ENCODE results near the gene POLD4.

Gene POLD4

GRCh38 chr11:67400251-67400941 lies 47.0 kb upstream of the POLD4 start:
- Histone ChIP-seq H3K4me3 (IDR thresholded peaks at IDR 0.05; ENCODE audit: insufficient read depth, low read depth, low read length) (no peak overlapping the region), H3K9ac (peak overlapping the region; percentile 67; the same call in 1 of the 2 replicates), H3K27me3 (ENCODE audit: insufficient read depth, low read depth) (no peaks in the 10 kb centered on the region), H3K27ac (no peak overlapping the region; the same call in 1 of the 2 replicates), H2AFZ (ENCODE audit: low read depth) (no peak overlapping the region), H3K36me3 (ENCODE audit: insufficient read depth) (no peaks in the 10 kb centered on the region), H3K4me2 (peak overlapping the region; percentile 82; the same call in 1 of the 2 replicates), H4K20me1 (ENCODE audit: insufficient read depth) (no peaks in the 10 kb centered on the region), H3K79me2 (ENCODE audit: insufficient read depth, low read depth) (peaks cover 13% of the 10 kb centered on the region), H3K4me1 (ENCODE audit: low read depth, poor library complexity, severe bottlenecking) (peaks cover 7% of the 10 kb centered on the region)
- no peak for TF ChIP-seq CTCF (conservative IDR thresholded peaks at IDR 0.05; ENCODE audit: low read depth, low read length)

GRCh38 chr11:67398661-67399563 lies 45.6 kb upstream of the POLD4 start:
- H3K4me2 ChIP-seq, result no peak overlapping the region
- H3K4me1 ChIP-seq (ENCODE audit: low read depth, poor library complexity, severe bottlenecking), result peaks cover 7% of the 10 kb centered on the region
- no peak for TF ChIP-seq CTCF (conservative IDR thresholded peaks at IDR 0.05; ENCODE audit: low read depth, low read length)
- H3K79me2 ChIP-seq (ENCODE audit: insufficient read depth, low read depth), result peaks cover 13% of the 10 kb centered on the region
- H2AFZ ChIP-seq (ENCODE audit: low read depth), result no peak overlapping the region
- no peaks in the 10 kb centered on the region for H3K27me3 ChIP-seq (ENCODE audit: insufficient read depth, low read depth)
- H3K36me3 ChIP-seq (ENCODE audit: insufficient read depth), result no peaks in the 10 kb centered on the region
- no peak overlapping the region for H3K27ac ChIP-seq
- H3K4me3 ChIP-seq (IDR thresholded peaks at IDR 0.05; ENCODE audit: insufficient read depth, low read depth, low read length), result no peak overlapping the region
- no peak overlapping the region for H3K9ac ChIP-seq
- no peaks in the 10 kb centered on the region for H4K20me1 ChIP-seq (ENCODE audit: insufficient read depth)

- no peaks in the 10 kb centered on the region for H3K36me3 ChIP-seq (ENCODE audit: insufficient read depth)
- H3K4me1 ChIP-seq (ENCODE audit: low read depth, poor library complexity, severe bottlenecking), result peaks cover 7% of the 10 kb centered on the region
- no peak overlapping the region for H3K27ac ChIP-seq
- no peak overlapping the region for H3K4me2 ChIP-seq
- H3K79me2 ChIP-seq (ENCODE audit: insufficient read depth, low read depth), result peaks cover 13% of the 10 kb centered on the region
- H3K9ac ChIP-seq, result no peak overlapping the region
- no peaks in the 10 kb centered on the region for H4K20me1 ChIP-seq (ENCODE audit: insufficient read depth)
- H2AFZ ChIP-seq (ENCODE audit: low read depth), result no peak overlapping the region
- TF ChIP-seq CTCF (conservative IDR thresholded peaks at IDR 0.05; ENCODE audit: low read depth, low read length), result no peak
- H3K4me3 ChIP-seq (IDR thresholded peaks at IDR 0.05; ENCODE audit: insufficient read depth, low read depth, low read length), result no peak overlapping the region
- no peaks in the 10 kb centered on the region for H3K27me3 ChIP-seq (ENCODE audit: insufficient read depth, low read depth)
Measured at GRCh38 chr11:67397986-67398660, 44.8 kb upstream of the POLD4 start.

GRCh38 chr11:67397536-67397935 lies 44.2 kb upstream of the POLD4 start:
- Histone ChIP-seq H3K36me3 (ENCODE audit: insufficient read depth) (no peaks in the 10 kb centered on the region), H3K27ac (no peak overlapping the region), H3K4me3 (IDR thresholded peaks at IDR 0.05; ENCODE audit: insufficient read depth, low read depth, low read length) (no peak overlapping the region), H3K9ac (no peak overlapping the region), H4K20me1 (ENCODE audit: insufficient read depth) (no peaks in the 10 kb centered on the region), H3K27me3 (ENCODE audit: insufficient read depth, low read depth) (no peaks in the 10 kb centered on the region), H3K79me2 (ENCODE audit: insufficient read depth, low read depth) (peaks cover 16% of the 10 kb centered on the region), H3K4me2 (no peak overlapping the region), H3K4me1 (ENCODE audit: low read depth, poor library complexity, severe bottlenecking) (peaks cover 10% of the 10 kb centered on the region), H2AFZ (ENCODE audit: low read depth) (no peak overlapping the region)
- TF ChIP-seq CTCF (conservative IDR thresholded peaks at IDR 0.05; ENCODE audit: low read depth, low read length), result no peak
